ENCODE results near the gene LAMC3. TPM values are rescaled to one million over a fixed set of nuclear protein-coding genes. Genes with fewer than 3 reads are reported as not detected.

LAMC3 gene
- total RNA-seq, 2 donors from 2014 or later, result 16.7 to 41.2 TPM

GRCh38 chr9:130975156-130975555, 33.8 kb upstream of the LAMC3 start:
- Histone ChIP-seq H3K9ac (ENCODE audit: extremely low read depth, low read length, poor library complexity, severe bottlenecking) (no peak overlapping the region), H3K27ac (ENCODE audit: low read depth, low read length) (no peak overlapping the region), H3K36me3 (ENCODE audit: control insufficient read depth, insufficient read depth, low read length) (no peaks in the 10 kb centered on the region), H3K27me3 (ENCODE audit: control insufficient read depth, insufficient read depth, low read length, poor library complexity, severe bottlenecking) (no peaks in the 10 kb centered on the region), H3K9me3 (ENCODE audit: control insufficient read depth, low read length) (no peaks in the 10 kb centered on the region), H3K4me1 (ENCODE audit: control insufficient read depth, insufficient read depth, low read length) (no peaks in the 10 kb centered on the region), H3K4me3 (ENCODE audit: low read length) (no peak overlapping the region)
- DNase-seq, result no peak
- TF ChIP-seq CTCF (conservative IDR thresholded peaks at IDR 0.05), result no peak
- 91 to 95% methylated on average over 4 to 5 of the region's 5 CpGs for WGBS, 2 experiments (ENCODE audit: insufficient coverage in 1 of 2, insufficient read length in 1 of 2)
- Mint-ChIP-seq H3K27ac (no peak overlapping the region), H3K36me3 (ENCODE audit: low read depth) (no peaks in the 10 kb centered on the region), H3K4me3 (no peak overlapping the region), H3K27me3 (ENCODE audit: insufficient read depth) (no peaks in the 10 kb centered on the region), H3K4me1 (no peaks in the 10 kb centered on the region), H3K9me3 (no peaks in the 10 kb centered on the region)

- Histone ChIP-seq H3K4me3 (ENCODE audit: low read length) (no peak overlapping the region), H3K9me3 (ENCODE audit: control insufficient read depth, low read length) (no peaks in the 10 kb centered on the region), H3K9ac (ENCODE audit: extremely low read depth, low read length, poor library complexity, severe bottlenecking) (no peak overlapping the region), H3K27me3 (ENCODE audit: control insufficient read depth, insufficient read depth, low read length, poor library complexity, severe bottlenecking) (no peaks in the 10 kb centered on the region), H3K4me1 (ENCODE audit: control insufficient read depth, insufficient read depth, low read length) (no peaks in the 10 kb centered on the region), H3K36me3 (ENCODE audit: control insufficient read depth, insufficient read depth, low read length) (no peaks in the 10 kb centered on the region), H3K27ac (ENCODE audit: low read depth, low read length) (no peak overlapping the region)
- Mint-ChIP-seq H3K9me3 (no peaks in the 10 kb centered on the region), H3K27ac (no peak overlapping the region), H3K4me3 (no peak overlapping the region), H3K27me3 (ENCODE audit: insufficient read depth) (no peaks in the 10 kb centered on the region), H3K36me3 (ENCODE audit: low read depth) (no peaks in the 10 kb centered on the region), H3K4me1 (no peaks in the 10 kb centered on the region)
- DNase-seq, result no peak
- WGBS, 2 experiments (ENCODE audit: insufficient coverage in 1 of 2, insufficient read length in 1 of 2), result 92% methylated on average over 11 to 13 of the region's 13 CpGs
- no peak for TF ChIP-seq CTCF (conservative IDR thresholded peaks at IDR 0.05)
Observed at GRCh38 chr9:130975932-130976841, 32.8 kb upstream of the LAMC3 start.

GRCh38 chr9:130977811-130978221, 31.2 kb upstream of the LAMC3 start:
- H3K36me3 Mint-ChIP-seq (ENCODE audit: low read depth), result no peaks in the 10 kb centered on the region
- Histone ChIP-seq H3K4me3 (ENCODE audit: low read length) (no peak overlapping the region), H3K36me3 (ENCODE audit: control insufficient read depth, insufficient read depth, low read length) (no peaks in the 10 kb centered on the region), H3K9ac (ENCODE audit: extremely low read depth, low read length, poor library complexity, severe bottlenecking) (no peak overlapping the region), H3K27ac (ENCODE audit: low read depth, low read length) (no peak overlapping the region), H3K27me3 (ENCODE audit: control insufficient read depth, insufficient read depth, low read length, poor library complexity, severe bottlenecking) (no peaks in the 10 kb centered on the region), H3K4me1 (ENCODE audit: control insufficient read depth, insufficient read depth, low read length) (no peaks in the 10 kb centered on the region), H3K9me3 (ENCODE audit: control insufficient read depth, low read length) (no peaks in the 10 kb centered on the region)
- no peak for TF ChIP-seq CTCF (conservative IDR thresholded peaks at IDR 0.05)
- no peaks in the 10 kb centered on the region for H3K9me3 Mint-ChIP-seq
- DNase-seq, result no peak
- H3K4me3 Mint-ChIP-seq, result no peak overlapping the region
- H3K27me3 Mint-ChIP-seq (ENCODE audit: insufficient read depth), result no peaks in the 10 kb centered on the region
- H3K4me1 Mint-ChIP-seq, result no peaks in the 10 kb centered on the region
- WGBS, 2 experiments (ENCODE audit: insufficient coverage in 1 of 2, insufficient read length in 1 of 2), result 91 to 92% methylated on average over 12 to 16 of the region's 16 CpGs
- H3K27ac Mint-ChIP-seq, result no peak overlapping the region

All from endodermal cell (in vitro differentiated cells).